ENCODE results near the gene ZSWIM6.

- no peak for TF ChIP-seq ZFX (IDR thresholded peaks at IDR 0.05; ENCODE audit: borderline replicate concordance)
- TF ChIP-seq CTCF (IDR thresholded peaks at IDR 0.05): no peak
Observed at GRCh38 chr5:61290791-61291210, 41.3 kb upstream of the ZSWIM6 start.

Data from 22Rv1 (cell line).